SH-SY5Y (cell line): ENCODE measurements around the gene MS4A4A.

Experiments
- GATA2 ChIP-seq: IDR thresholded peaks from 2 replicates; pipeline ENCODE4 v1.6.1; 2011; ENCODE audit warnings: mild to moderate bottlenecking, low read depth, low read length
- GATA3 ChIP-seq: IDR thresholded peaks from 2 replicates; pipeline ENCODE4 v1.6.1; 2011; ENCODE audit warnings: low read depth, mild to moderate bottlenecking, low read length, moderate library complexity

The MS4A4A gene

GRCh38 chr11:60349990-60350389 lies 69.5 kb downstream of the MS4A4A start:
- no peak for TF ChIP-seq GATA3

- TF ChIP-seq GATA2 (no peak), GATA3 (no peak)
These were observed 77.3 kb downstream of the MS4A4A start for GRCh38 chr11:60357771-60358170.
